ENCODE measurements around the gene YKT6.

Gene YKT6

DNA sequence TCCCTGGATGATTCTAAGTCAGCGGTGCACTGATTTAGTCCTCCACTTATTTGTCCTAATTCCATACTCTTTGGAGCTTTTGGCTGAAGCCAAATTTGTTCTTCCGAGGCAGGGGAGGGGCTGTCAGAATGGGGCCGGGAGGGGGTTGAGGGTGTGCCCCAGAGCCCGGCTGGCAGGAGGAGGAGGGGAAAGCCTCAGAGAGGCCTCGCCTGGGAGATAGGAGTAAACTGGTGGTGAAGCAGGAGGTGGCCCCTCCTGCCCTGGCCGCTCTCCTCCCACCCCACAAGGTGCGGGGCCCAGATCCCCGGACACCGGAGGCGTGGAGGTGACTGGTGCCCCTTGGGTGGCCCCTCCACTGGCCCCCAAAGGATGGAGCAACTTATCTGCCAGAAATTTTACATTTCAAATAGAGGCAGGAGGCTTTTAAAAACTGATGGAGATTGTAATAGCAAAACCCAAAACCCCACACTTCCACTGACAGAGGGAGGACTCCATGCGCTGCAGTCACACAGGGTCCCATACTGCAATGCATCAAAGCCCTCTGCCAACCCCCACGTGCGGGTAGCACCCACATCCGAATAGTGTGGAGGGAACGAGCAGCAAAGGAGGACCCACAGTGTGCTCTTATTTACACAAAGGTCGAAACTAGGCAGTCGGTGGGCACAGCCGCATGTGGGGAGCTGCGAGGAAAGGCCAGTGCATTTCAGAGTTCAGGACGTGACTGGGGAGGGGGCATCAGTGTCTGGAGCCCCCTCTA lies 62.7 kb downstream of the YKT6 start:
- DNase-seq = no peak
